K562 (cell line): ENCODE data around the gene COQ10B. TPM values are rescaled to one million over a fixed set of nuclear protein-coding genes. Genes with fewer than 3 reads are reported as not detected.

Source experiments
- CBX5 ChIP-seq: IDR thresholded peaks from 2 replicates; pipeline ENCODE4 v1.6.1; 2014; ENCODE audit warnings: low read depth, borderline replicate concordance
- DPF2 ChIP-seq: fragments of 450-650 bp; IDR thresholded peaks from 2 replicates; pipeline ENCODE4 v1.6.1; 2016
- ELF1 ChIP-seq: fragments of 200-800 bp; sonication (Bioruptor generic); IDR thresholded peaks from 2 replicates; pipeline ENCODE4 v1.6.1; 2016; ENCODE audit warnings: missing genetic modification characterization, missing compliant biosample characterization
- ESRRA ChIP-seq: fragments of 450-650 bp; IDR thresholded peaks from 2 replicates; pipeline ENCODE4 v1.6.1; 2014; ENCODE audit warnings: low read depth, mild to moderate bottlenecking, moderate library complexity, borderline replicate concordance
- FOXA3 ChIP-seq, 2 experiments: fragments of 450-650 bp in 1 of 2; sonication (generic) in 1 of 2; formaldehyde crosslinking; IDR thresholded peaks in 1 of 2; conservative IDR thresholded peaks in 1 of 2; 2 replicates each; pipeline versions ENCODE4 v1.4.0 to v1.8.0; 2020 to 2022; ENCODE audit warnings: mild to moderate bottlenecking in 2 of 2, missing genetic modification reagents in 1 of 2
- GATA2 ChIP-seq: sonication (generic); formaldehyde crosslinking; IDR thresholded peaks from 2 replicates; pipeline ENCODE4 v1.4.0; 2020; ENCODE audit warnings: mild to moderate bottlenecking, missing genetic modification reagents
- GMEB1 ChIP-seq: fragments of 250-450 bp; sonication (Bioruptor Pico); IDR thresholded peaks from 2 replicates; pipeline ENCODE4 v1.4.0; 2020; ENCODE audit warnings: mild to moderate bottlenecking
- GTF2F1 ChIP-seq: IDR thresholded peaks from 2 replicates; pipeline ENCODE4 v1.6.1; 2011; ENCODE audit warnings: low read depth, low read length, improper control_type of control experiment
- HNRNPLL ChIP-seq: fragments of 200-400 bp; formaldehyde crosslinking; IDR thresholded peaks from 2 replicates; pipeline ENCODE4 v1.6.1; 2017; ENCODE audit warnings: low read length, low read depth, mild to moderate bottlenecking; ENCODE audit not compliant: poor library complexity, severe bottlenecking
- MTA3 ChIP-seq: fragments of 450-650 bp; formaldehyde crosslinking; IDR thresholded peaks from 2 replicates; pipeline ENCODE4 v1.6.1; 2017; ENCODE audit warnings: mild to moderate bottlenecking, borderline replicate concordance
- NR4A1 ChIP-seq, 2 experiments: fragments of 250-450 bp in 1 of 2; fragments of 450-650 bp in 1 of 2; sonication (Bioruptor Pico) in 1 of 2; IDR thresholded peaks; 2 replicates each; pipeline versions ENCODE4 v1.4.0 to v1.6.1; 2016 to 2020; ENCODE audit warnings: mild to moderate bottlenecking in 2 of 2, missing compliant biosample characterization in 1 of 2, missing genetic modification characterization in 1 of 2, moderate library complexity in 1 of 2
- POLR2H ChIP-seq: IDR thresholded peaks from 2 replicates; pipeline ENCODE4 v1.6.1; 2016; ENCODE audit warnings: missing genetic modification characterization, low read depth, mild to moderate bottlenecking, control low read depth, missing compliant biosample characterization, moderate library complexity
- RBM22 ChIP-seq: fragments of 200-400 bp; formaldehyde crosslinking; IDR thresholded peaks from 2 replicates; pipeline ENCODE4 v1.6.1; 2018; ENCODE audit warnings: low read length, low read depth; ENCODE audit not compliant: poor library complexity, severe bottlenecking
- RHOXF2B ChIP-seq: fragments of 250-450 bp; sonication (Bioruptor Pico); conservative IDR thresholded peaks from 2 replicates; pipeline ENCODE4 v1.5.1; 2021
- SIRT6 ChIP-seq: IDR thresholded peaks from one replicate; pipeline ENCODE4 v1.6.1; 2012; ENCODE audit warnings: low read depth, mild to moderate bottlenecking, control low read depth, inconsistent platforms, low read length, moderate library complexity
- SIX5 ChIP-seq, 2 experiments: IDR thresholded peaks; 2 replicates each; pipeline ENCODE4 v1.6.1; 2011; ENCODE audit warnings: low read length in 2 of 2, borderline replicate concordance in 1 of 2, low read depth in 1 of 2, mild to moderate bottlenecking in 1 of 2, moderate library complexity in 1 of 2; ENCODE audit not compliant: insufficient read depth in 1 of 2
- SMARCE1 ChIP-seq: fragments of 450-650 bp; IDR thresholded peaks from 2 replicates; pipeline ENCODE4 v1.7.1; 2016; ENCODE audit warnings: mild to moderate bottlenecking
- TCF7L2 ChIP-seq: fragments of 150-350 bp; IDR thresholded peaks from 2 replicates; pipeline ENCODE4 v1.6.1; 2016; ENCODE audit warnings: low read depth, mild to moderate bottlenecking, low read length, moderate library complexity
- XRCC3 ChIP-seq: fragments of 450-650 bp; IDR thresholded peaks from 2 replicates; pipeline ENCODE4 v1.6.1; 2017; ENCODE audit warnings: mild to moderate bottlenecking, moderate library complexity
- ZBTB1 ChIP-seq: sonication (generic); formaldehyde crosslinking; IDR thresholded peaks from 2 replicates; pipeline ENCODE4 v1.8.1; 2023; ENCODE audit warnings: missing genetic modification reagents, low read depth, mild to moderate bottlenecking, borderline replicate concordance
- ZNF217 ChIP-seq: sonication (generic); formaldehyde crosslinking; IDR thresholded peaks from 2 replicates; pipeline ENCODE4 v1.8.0; 2022; ENCODE audit warnings: mild to moderate bottlenecking, missing genetic modification reagents
- ZNF274 ChIP-seq: IDR thresholded peaks from 2 replicates; pipeline ENCODE4 v1.6.1; 2011; ENCODE audit warnings: low read depth, mild to moderate bottlenecking, low read length, moderate library complexity, borderline replicate concordance
- ZNF282 ChIP-seq: sonication (generic); formaldehyde crosslinking; IDR thresholded peaks from 2 replicates; pipeline ENCODE4 v1.8.1; 2023; ENCODE audit warnings: missing genetic modification reagents
- ZNF445 ChIP-seq: fragments of 250-450 bp; sonication (Bioruptor Pico); IDR thresholded peaks from 2 replicates; pipeline ENCODE4 v1.4.0; 2020; ENCODE audit warnings: low read depth, mild to moderate bottlenecking, moderate library complexity
- ZNF780A ChIP-seq: fragments of 250-450 bp; sonication (Bioruptor Pico); IDR thresholded peaks from 2 replicates; pipeline ENCODE4 v1.5.0; 2021; ENCODE audit warnings: mild to moderate bottlenecking
- polyA plus RNA-seq, 8 experiments: library from polyadenylated mRNA; depleted of rRNA in 4 of 8; stranded (reverse) in 5 of 8; unstranded in 3 of 8; fragments of >200 nt; fragmentation: Nextera tagmentation in 2 of 8; fragmentation: Illumina TruSeq in 1 of 8; extraction: Ambion mirVana in 2 of 8; extraction: Trizol in 1 of 8; gene quantifications; 2 replicates each; pipeline versions ENCODE4 v1.2.1 to v1.2.3, GENCODE V29; 2011 to 2014; ENCODE audit warnings: inconsistent platforms in 1 of 8, missing spikeins in 1 of 8
- total RNA-seq, 7 experiments: library from RNA; depleted of rRNA in 6 of 7; stranded (reverse); fragments of >200 nt in 6 of 7; fragmentation: Illumina TruSeq in 2 of 7; extraction: Trizol in 2 of 7; gene quantifications; 2 replicates each; pipeline versions ENCODE4 v1.2.1 to v1.2.3, GENCODE V29; 2011 to 2021; ENCODE audit warnings: low replicate concordance in 1 of 7
- TF ChIP-seq, protein P1 (sequence below): fragments of 250-450 bp; sonication (Bioruptor Pico); IDR thresholded peaks from 2 replicates; pipeline ENCODE4 v1.5.0; 2021; ENCODE audit warnings: mild to moderate bottlenecking, borderline replicate concordance

The COQ10B gene
- total and polyA plus RNA-seq, 9 of the 15 experiments (the other 6 are each of a cell fraction or from before 2014, with no cell fraction given), result 3.1 to 13.1 (median 7.7) TPM

DNA sequence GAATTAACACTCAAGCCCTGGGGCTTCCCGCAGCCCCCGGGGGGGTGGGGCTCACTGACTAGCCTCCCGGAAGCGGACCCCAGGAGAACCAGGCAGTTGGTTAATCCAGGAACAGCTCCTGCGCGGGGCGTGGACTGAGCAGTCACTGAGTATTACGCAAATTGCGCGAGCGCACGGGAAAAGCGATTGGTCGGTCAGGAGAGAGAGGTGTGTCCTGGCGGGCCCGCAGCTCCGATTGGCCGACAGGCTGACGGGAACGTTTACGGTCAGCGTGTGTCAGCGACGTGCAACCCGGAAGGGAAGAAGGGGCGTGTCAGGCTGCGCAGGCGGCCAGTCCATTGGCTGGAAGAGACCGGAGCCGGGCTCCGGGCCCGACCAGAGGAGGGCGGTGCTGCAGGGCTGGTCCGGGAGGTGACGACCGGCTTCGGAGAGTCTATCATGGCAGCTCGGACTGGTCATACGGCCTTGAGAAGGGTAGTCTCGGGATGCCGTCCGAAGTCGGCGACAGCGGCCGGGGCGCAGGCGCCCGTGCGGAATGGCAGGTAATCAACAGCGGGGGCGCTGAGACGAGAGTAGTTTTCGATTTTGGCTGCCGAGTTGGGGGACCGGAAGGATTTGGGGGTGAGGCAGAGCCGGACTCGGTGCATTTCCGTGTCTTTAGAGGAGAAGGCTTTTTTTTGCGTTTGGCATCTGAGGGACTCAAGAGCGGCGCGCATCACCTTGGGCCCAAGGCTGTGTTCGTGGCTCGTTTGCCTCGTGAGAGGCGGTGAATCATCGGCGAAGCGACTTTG lies at the start of gene COQ10B (continued):
- TF ChIP-seq ZBTB1, result no peak
- TF ChIP-seq RBM22, result no peak
- TF ChIP-seq TCF7L2, result no peak
- TF ChIP-seq NR4A1 (CRISPR knock-in tag; IDR thresholded peaks at IDR 0.05), result no peak
- TF ChIP-seq NR4A1 (tag; IDR thresholded peaks at IDR 0.05), result no peak
- TF ChIP-seq SIX5 (IDR thresholded peaks at IDR 0.05; ENCODE audit: borderline replicate concordance in 1 of 2, insufficient read depth in 1 of 2, low read depth in 1 of 2, low read length in 2 of 2), result no peak
- no peak for TF ChIP-seq ESRRA
- no peak for TF ChIP-seq SIRT6
- no peak for TF ChIP-seq ZNF445
- no peak for TF ChIP-seq CBX5
- TF ChIP-seq FOXA3 (CRISPR knock-in tag; conservative IDR thresholded peaks at IDR 0.05 in 1 of 2, IDR thresholded peaks at IDR 0.05 in 1 of 2), result 0 out of 4 replicates have a peak, but pooled peaks of 1 of the 2 experiments have one; percentile 41
- no peak for TF ChIP-seq ZNF780A (CRISPR knock-in tag)
- TF ChIP-seq GMEB1 (CRISPR knock-in tag), result peak; percentile 82
- peak; percentile 42 for TF ChIP-seq SMARCE1
- TF ChIP-seq DPF2, result peak; percentile 20; the same call in 1 of the 2 replicates
- TF ChIP-seq ZNF274, result no peak
- TF ChIP-seq POLR2H (tag), result peak; percentile 82
- no peak for TF ChIP-seq ZNF217
- peak; percentile 100 for TF ChIP-seq HNRNPLL
- no peak for TF ChIP-seq RHOXF2B
- no peak for TF ChIP-seq ZNF282 (CRISPR knock-in tag)
- peak; percentile 94 for TF ChIP-seq ELF1
- peak; percentile 36; the same call in 1 of the 2 replicates for TF ChIP-seq MTA3
- TF ChIP-seq, protein P1, sequence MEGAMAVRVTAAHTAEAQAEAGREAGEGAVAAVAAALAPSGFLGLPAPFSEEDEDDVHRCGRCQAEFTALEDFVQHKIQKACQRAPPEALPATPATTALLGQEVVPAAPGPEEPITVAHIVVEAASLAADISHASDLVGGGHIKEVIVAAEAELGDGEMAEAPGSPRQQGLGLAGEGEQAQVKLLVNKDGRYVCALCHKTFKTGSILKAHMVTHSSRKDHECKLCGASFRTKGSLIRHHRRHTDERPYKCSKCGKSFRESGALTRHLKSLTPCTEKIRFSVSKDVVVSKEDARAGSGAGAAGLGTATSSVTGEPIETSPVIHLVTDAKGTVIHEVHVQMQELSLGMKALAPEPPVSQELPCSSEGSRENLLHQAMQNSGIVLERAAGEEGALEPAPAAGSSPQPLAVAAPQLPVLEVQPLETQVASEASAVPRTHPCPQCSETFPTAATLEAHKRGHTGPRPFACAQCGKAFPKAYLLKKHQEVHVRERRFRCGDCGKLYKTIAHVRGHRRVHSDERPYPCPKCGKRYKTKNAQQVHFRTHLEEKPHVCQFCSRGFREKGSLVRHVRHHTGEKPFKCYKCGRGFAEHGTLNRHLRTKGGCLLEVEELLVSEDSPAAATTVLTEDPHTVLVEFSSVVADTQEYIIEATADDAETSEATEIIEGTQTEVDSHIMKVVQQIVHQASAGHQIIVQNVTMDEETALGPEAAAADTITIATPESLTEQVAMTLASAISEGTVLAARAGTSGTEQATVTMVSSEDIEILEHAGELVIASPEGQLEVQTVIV (CRISPR knock-in tag), result no peak
- TF ChIP-seq GATA2, result no peak
- TF ChIP-seq GTF2F1, result no peak
- TF ChIP-seq XRCC3, result no peak
